Stimulated activated CD4-positive, alpha-beta T cell treated with anti-CD3 and anti-CD28 coated beads, TNF-alpha, amount 100 ng/mL, for 1 hour (primary cell): ENCODE results near the gene TP53BP2.
A peak's percentile ranks its signal among the peaks of the same experiment; 100 is the strongest.
"Not testable (repeated sequence)": the region's sequence is repeated elsewhere in the genome, so short reads cannot be mapped to it uniquely, and the experiment has no call there.

Experiments
- DNase-seq, 3 donors: peaks; one replicate each; pipeline ENCODE4 v3.0.0-alpha.2; 2020; ENCODE audit warnings: low read depth in 3 of 3, low spot score in 1 of 3

TP53BP2 gene

DNA sequence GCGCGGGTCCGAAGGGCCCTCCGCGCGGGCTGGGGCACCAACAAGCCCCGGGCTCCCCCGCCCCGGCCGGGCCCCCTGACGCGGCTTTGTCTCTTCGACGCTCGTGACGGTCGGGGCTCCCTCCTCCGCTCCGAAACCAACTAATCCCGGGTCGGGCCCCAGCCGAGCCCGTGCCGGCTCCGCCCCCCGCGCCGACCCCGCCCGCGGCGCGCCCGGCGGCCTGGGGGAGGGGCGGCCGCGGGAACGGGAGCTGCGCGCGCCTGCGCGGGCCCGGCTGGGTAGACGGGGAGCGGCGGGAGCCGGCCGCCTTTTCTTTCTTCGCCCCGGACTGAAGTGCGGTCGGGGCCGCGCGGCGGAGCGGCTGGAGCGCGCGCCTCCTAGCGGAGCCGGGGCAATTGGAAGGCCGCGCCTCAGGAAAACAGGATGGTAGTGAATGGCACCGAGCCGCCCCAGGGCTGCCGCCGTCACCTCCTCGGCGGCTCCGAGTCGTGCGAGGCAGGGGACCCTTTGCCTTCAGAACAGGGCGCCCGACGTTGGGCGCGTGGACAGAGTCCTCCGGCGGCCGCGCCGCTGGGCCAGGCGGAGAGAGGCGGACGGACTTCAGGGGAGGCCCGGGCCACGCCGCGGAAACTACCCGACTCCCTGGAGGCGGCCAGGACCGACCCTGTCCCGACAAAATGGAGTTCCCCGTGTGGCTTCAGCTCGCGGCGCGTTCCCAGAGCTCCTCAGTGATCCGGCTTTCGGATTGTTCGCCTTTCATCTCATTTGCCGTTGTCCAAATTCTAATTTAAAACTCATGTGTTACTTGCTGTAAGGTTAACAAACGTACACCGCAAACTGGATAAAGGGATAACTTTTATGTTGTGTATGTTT lies at the start of gene TP53BP2:
Gene TP53BP2 (minus strand): TSS at position 138 of the 873 bp plus-strand sequence. CDS start 267 bp downstream, outside the sequence.
- DNase-seq: peak; percentile 62 to 81 (median 79)

DNA sequence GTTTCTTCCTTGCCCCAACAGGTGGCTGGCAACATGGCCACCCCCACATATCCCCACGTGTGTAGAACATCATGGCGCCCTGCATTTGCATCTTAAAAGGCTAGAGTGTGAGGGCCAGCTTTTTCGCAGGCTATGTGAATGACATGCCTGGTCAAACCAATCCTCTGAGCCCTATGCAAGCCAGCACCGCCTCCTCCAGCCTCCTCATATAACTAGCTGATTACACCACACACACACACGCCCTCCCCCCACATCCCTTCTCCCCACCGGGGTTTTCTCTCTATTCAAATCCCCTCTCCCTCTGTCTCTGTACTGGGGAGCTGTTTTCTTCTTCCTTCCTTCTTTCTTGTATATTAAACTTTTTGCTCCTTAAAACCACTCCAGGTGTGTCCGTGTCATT lies 44.7 kb upstream of the TP53BP2 start:
- not testable (repeated sequence) for DNase-seq

DNA sequence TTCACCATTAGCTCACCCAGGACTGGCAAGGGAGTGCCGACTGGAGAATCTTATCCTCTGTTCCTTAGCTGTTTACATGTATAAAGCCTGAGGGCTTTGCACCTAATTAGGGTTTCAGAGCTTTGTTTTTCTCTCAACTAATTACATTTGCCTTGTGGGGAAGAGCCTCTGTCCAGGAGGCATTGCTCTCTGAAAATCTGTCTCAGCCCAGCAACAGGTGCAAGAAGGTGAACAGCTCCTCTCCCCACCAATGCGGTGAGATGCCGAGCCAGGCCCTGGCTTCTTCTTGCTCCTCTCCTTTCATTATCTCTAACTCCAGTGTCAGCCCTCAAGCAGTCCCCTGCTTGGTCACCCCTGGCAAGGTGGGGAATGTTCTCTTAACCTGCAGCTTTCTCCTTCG lies 43.6 kb upstream of the TP53BP2 start:
- not testable (repeated sequence) for DNase-seq

GRCh38 chr1:223887747-223888418 lies 42.1 kb upstream of the TP53BP2 start:
- no peak for DNase-seq

DNA sequence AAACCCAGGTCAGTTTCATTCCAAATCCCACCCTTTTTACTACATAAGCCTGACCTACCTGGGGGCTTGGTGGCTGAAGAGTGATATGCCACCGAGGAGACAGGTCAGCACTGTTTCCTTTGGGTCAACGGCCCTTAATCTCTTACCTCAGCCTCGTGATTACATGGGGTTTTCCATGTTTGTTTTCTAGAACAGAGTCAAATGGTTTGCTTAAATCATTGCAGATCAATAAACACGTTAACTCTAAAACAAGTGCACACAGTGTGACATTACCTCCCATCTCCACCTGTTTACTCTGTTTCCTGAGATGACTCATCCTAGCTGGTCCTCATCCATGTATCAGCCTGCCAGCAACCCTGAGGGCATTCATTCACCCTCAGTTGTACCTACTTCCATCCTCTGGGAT lies 40.8 kb upstream of the TP53BP2 start:
- no peak for DNase-seq

DNA sequence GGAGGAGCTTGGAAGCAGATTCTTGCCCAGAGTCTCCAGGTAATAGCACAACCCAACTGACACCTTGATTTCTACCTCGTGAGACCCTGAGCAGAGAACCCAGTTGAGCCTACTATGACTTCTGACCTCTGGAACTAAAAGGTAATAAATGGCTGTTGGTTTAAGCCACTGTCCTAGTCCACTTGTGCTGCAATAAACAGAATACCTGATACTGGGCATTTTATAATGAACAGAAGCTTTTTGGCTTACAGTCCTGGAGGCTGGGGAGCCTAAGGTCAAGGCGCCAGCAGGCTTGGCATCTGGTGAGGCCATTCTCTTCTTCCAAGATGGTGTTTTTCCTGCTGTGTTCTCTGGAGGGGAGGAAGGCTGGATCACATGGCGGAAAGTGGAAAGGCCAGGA lies 39.9 kb upstream of the TP53BP2 start:
- no peak for DNase-seq

DNA sequence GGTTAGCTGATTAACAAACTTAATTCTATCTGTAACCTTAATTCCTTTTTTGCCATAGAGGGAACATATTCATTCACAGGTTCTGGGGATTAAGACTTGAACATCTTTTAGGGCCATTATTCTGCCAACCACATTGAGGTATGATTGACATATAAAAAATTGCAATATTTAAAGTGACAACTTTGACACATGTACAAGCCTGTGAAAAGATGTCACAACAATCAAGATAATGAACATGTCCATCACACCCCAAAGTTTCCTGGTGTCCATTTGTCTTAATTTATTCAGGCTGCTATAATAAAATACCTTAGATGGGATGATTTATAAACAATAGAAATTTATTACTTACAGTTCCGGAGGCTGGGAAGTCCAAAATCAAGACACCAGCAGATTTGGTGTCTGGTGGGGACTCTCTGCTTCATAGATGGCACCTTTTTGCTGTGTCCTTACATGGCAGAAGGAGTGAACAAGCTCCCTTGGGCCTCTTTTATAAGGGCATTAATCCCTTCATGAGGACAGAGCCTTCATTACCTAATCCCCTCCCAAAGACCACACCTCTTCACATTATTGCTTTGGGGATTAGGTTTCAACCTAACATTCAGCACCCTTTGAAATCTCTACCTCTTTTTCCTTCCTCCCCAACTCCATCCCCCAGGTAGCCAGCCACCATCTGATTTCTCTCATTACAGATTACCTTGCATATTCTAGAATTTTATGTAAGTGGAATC lies 33.0 kb upstream of the TP53BP2 start:
- DNase-seq: no peak

GRCh38 chr1:223877804-223878203 lies 32.1 kb upstream of the TP53BP2 start:
- no peak for DNase-seq

DNA sequence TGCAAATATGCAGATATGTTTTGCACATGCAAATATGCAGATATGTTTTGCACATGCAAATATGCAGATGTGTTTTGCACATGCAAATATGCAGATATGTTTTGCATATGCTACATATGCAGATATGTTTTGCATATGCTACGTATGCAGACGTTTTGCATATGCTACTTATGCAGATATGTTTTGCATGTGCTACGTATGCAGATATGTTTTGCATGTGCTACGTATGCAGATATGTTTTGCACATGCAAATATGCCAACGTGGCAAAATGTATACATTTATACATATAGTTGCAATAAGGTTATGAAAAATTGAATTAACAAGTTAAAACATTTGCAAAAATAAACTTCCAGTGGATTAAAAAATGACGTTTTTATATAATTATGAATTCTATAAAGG lies 30.8 kb upstream of the TP53BP2 start:
- no peak for DNase-seq

GRCh38 chr1:223873044-223873443 lies 27.3 kb upstream of the TP53BP2 start:
- DNase-seq: no peak

DNA sequence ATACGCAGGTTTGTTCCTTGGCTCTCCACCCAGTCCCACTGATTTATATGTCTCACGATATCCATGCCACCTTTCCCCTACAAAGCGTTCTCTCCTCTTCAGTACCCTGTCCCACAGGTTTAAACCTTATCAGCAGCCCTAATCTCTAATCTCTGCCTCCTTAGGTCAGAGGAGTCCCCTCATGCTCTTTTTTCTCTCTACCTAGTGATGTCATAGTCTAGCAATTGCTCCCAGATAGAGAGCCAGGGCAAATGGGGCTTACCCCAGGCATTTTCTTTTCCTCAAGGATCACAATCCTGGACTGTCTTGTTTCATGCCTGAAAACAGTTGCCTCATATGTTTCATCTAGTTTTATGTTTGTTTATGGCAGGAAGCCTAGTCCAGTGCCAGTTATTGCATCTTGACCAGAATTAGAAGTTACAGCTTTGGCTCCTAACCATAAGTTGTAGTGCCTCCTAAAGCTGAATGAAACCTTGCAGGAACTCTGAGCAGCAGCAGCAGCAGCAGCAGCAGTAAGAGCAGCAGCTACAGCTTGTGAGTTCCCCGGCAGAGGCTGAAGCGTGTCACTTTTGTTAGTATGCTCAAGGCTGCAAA lies 26.7 kb upstream of the TP53BP2 start:
- DNase-seq: no peak

DNA sequence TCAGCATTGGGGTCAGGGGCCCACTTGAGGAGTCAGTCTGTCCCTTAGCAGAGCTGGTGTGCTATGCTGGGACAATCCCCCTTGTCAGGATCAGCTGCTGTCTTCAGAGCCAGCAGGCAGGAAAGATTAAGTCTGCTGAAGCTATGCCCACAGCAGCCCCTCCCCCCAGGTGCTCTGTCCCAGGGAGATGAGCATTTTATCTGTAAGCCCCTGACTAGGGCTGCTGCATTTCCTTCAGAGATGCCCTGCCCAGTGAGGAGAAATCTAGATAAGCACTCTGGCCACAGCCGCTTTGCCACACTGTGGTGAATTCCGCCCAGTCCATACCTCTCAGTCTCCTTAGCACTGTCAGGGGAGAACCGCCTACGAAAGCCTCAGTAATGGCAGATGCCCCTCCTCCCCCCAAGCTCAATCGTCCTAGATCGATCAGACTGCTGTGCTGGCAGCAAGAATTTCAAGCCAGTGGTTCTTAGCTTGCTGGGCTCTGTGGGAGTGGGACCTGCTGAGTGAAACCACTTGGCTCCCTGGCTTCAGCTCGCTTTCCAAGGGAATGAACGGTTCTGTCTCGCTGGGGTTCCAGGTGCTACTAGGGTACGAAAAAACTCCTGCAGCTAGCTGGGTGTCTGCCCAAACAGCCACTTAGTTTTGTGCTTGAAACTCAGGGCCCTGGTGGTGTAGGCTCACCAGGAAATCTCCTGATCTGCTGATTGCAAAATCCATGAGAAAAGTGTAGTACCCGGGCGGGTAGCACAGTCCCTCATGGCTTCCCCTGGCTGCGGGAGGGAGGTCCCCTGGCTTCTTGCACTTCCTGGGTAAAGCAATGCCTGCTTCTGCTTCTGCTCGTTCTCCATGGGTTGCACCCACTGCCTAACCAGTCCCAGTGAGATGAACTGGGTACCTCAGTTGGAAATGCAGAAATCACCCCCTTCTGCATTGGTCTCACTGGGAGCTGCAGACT lies 25.1 kb upstream of the TP53BP2 start:
- DNase-seq: no peak

- not testable (repeated sequence) for DNase-seq
Observed at GRCh38 chr1:223864599-223865368, 19.0 kb upstream of the TP53BP2 start.

DNA sequence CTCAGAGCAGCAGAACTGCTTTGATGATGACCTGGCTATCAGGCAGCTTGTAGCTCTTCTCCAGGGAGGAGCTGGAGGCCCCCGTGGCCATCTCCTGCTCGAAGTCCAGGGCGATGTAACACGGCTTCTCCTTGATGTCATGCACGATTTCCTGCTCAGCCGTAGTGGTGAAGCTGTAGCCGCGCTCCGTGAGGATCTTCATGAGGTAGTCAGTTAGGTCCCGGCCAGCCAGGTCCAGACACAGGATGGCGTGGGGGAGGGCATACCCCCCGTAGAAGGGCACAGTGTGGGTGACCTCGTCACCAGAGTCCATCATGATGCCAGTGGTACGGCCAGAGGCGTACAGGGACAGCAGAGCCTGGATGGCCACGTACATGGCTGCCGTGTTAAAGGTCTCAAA lies 18.3 kb upstream of the TP53BP2 start:
- no peak for DNase-seq

DNA sequence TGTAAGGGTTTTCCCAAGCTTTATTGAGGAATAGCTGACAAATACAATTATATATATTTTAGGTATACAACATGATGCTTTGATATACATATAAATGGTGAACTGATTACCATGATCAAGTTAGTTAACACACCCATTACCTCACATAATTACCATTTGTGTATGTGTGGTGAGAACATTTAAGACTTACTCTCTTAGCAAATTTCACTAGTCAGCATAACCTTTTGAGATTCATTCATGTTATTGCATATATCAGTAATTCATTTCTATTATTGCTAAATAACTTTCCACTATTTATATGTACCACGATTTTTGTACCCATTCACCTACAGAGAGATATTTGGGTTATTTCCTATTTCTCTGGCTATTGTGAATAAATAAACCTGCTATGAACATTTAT lies 16.2 kb upstream of the TP53BP2 start:
- no peak for DNase-seq

DNA sequence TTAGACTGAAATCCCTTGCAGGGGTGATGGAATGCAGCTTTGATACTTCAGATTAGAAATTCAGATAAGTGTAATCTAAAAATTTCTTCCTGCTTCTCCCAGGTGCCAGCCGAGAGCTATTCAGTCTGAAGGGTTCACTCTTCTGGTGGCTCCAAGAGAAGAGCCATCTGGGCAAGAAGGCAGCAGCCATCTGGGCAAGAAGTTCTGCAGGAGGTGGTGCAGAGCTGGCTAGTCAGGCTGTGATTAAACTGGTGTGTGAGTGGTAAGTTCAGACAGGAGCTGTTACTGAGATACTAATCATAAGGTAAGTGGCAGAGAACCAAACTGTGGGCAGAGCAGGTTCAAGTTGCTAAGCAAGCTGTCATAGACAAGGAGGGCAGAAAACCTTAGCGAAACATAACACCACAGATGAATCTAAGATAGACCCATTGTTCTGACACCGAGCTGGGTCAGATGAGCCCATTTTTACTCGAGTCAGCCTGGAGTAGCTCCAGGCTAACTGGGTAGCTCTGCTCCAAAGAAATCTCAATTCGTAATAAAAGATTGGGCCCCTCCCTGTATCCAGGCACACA lies 14.4 kb upstream of the TP53BP2 start:
- DNase-seq: no peak

DNA sequence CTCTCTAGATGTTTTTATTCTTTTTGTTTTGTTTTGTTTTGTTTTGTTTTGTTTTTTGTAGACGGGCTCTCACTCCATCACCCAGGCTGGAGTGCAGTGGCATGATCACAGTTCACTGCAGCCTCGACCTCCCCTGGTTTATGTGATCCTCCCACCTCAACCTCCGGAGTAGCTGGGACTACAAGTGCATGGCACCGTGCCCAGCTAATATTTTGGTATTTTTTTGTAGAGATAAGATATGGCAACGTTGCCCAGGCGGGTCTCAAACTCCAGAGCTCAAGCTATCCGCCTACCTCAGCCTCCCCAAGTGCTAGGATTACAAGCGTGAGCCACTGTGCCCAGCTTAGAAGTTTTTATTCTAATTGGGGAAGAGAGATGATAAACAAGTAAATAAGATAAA lies 13.3 kb upstream of the TP53BP2 start:
- no peak for DNase-seq

DNA sequence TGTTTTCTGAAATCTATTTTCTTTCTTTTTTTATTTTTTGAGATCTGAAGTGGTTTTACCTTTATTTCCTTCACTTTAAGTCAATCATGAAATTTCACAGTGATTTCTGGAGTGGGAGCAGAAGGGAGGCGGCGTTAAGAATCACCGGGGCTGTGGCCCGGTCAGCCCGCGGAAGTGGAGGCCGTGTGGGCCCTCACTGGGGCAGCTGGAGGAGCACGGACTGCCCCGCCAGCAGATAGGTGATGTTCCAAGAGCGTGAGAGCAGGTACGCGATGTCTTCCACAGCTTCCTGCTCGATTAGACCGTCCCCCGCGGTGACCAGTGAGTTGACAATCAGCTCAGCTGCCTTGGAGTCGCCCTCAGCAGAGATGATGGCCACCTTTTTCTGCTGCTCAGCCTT lies 10.6 kb upstream of the TP53BP2 start:
- no peak for DNase-seq

GRCh38 chr1:223853748-223854147 lies 8.0 kb upstream of the TP53BP2 start:
- DNase-seq: no peak
